Measurements from ENCODE around the gene B4GALT2.

DNA sequence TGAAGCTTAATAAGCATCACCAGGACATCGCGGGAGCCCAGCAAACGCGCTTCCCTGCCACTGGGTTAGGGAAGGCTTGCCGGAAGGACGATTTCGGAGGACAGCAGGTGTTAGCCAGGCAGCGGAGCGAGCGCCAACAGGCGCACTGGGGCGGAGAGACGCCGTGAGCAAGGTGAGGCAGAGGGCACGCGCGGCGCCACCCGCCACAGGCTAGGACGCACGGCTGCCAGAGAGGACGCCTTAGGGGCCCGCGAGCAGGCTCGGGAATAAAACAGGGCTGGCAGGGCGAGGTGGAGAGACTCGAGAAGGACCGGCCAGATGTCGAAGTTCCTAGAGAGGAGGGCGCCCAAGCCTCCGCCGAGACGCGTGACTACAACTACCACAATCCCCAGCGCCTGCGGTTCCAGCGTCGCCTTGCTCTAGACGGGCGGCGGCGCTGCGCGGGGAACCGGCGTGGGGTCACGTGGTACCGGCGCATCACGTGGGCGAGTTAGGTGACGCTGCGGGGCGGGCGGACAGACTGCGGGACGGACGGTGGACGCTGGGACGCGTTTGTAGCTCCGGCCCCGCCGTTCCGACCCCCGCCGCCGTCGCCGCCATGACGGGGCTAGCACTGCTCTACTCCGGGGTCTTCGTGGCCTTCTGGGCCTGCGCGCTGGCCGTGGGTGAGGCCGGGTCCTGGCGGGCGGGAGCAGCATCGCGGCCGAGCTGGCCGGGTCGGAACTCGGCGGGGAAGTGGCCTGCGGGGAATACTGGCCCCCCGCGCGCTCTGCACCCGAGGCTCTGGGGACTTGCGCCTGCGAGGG, 4.4 kb upstream of the B4GALT2 start, which contains the start of gene ATP6V0B:
- TF ChIP-seq CTCF (IDR thresholded peaks at IDR 0.05) (peak in 2 of 3 experiments; percentile 35 to 58), POLR2A (IDR thresholded peaks at IDR 0.05) (peak; percentile 87)

All from testis (tissue), 2 donors.